GM12801 (cell line): ENCODE measurements around the gene TPPP.

Experiments
- CTCF ChIP-seq: IDR thresholded peaks from one replicate; pipeline ENCODE4 v1.5.1; 2011; ENCODE audit warnings: control low read depth; ENCODE audit not compliant: insufficient read length; ENCODE audit errors: extremely low read depth

The TPPP gene

GRCh38 chr5:663436-664342 is 29.5 kb downstream of the TPPP start:
- no peak for TF ChIP-seq CTCF

DNA sequence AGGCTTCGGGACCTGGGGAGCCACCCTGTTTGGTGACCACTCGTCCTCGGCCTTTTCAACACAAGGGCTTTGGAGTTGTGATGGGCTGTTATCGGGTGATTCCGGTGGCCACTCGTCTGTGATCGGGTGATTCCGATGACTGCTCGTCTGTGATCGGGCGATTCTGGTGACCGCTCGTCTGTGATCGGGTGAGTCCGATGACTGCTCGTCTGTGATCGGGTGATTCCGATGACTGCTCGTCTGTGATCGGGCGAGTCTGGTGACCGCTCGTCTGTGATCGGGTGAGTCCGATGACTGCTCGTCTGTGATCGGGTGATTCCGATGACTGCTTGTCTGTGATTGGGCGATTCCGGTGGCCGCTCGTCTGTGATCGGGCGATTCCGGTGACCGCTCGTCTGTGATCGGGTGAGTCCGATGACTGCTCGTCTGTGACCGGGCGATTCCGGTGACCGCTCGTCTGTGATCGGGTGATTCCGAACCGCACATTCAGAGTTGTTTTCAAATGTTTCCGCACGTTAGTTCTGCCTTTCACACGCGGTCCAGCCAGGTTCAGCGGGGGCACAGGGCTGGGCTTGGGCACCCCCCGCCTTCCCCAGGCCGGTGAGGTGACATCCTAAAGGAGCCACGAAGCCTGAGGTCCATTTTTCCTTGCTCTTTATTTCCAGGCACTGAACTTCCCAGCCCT is 30.3 kb downstream of the TPPP start:
- TF ChIP-seq CTCF, result no peak

GRCh38 chr5:661891-662750 is 31.0 kb downstream of the TPPP start:
- no peak for TF ChIP-seq CTCF

GRCh38 chr5:660491-661030 is 32.6 kb downstream of the TPPP start:
- no peak for TF ChIP-seq CTCF

DNA sequence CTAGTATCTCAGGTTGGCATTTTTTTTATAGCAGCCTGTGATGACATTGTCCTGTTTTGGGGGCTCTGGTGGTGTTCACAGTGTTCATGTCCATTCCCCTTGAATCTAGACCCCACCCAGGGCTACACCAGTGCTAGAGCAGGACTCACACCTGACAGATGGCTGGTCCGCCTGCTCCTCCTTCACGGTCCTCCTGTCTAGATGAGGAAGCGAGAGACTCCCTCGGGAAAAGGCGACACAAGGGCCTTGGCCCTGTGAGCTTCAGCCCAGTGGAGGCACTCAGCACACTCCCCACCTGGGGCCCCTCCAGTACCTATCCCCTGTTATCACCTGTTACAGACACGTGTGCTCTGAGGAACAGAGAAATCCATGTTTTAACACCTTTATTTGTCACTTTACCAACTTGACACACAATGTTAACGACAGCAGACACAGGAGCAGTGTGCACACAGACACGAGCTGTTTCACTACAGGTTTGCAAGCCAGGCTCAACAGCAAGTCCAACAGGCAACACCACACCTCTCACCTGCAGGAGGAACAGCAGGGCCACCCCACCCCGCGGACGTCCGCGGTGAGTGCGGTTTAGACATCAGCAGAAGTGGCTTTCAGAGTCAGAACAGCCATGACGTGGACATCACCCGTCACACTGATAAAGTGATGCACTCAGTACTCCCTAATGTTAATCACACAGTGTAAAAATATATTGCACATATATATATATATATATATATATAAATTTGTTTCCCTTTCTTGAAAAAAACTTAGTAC is 33.5 kb downstream of the TPPP start:
- TF ChIP-seq CTCF, result no peak

- TF ChIP-seq CTCF, result no peak
Observed at GRCh38 chr5:658103-658502, 35.0 kb downstream of the TPPP start.
